Sciatic nerve (tissue), 2 donors: Measurements from ENCODE around the gene CPT2. TPM values are rescaled to one million over a fixed set of nuclear protein-coding genes. Genes with fewer than 3 reads are reported as not detected.

Experiments
- ATAC-seq: fragments of 200-7000 bp; cut with Tn5 transposase; one replicate; pipeline ENCODE4 v1.9.1; 2020; ENCODE audit warnings: mild to moderate bottlenecking, moderate library complexity
- DNase-seq: peaks from one replicate; pipeline ENCODE4 v3.0.0-alpha.2; 2020; ENCODE audit warnings: low spot score
- intact Hi-C: fragments of 100-400 bp; cut with DNase I; formaldehyde crosslinking; loops from one replicate; pipeline ENCODE4 v1.14.2; 2022
- total RNA-seq: library from RNA; stranded (reverse); fragmentation: NEBNext Ultra II Directional; extraction: Animal tissue kit (Norgen Biotek cat#: 25700); gene quantifications from one replicate; pipeline ENCODE4 v1.2.1, GENCODE V29; 2021
- donor health status: DM: no; HTN: no; CAD: no.
- donor health status: DM: no; HTN: no; CAD: no.

The CPT2 gene
- total RNA-seq, 1 donor from 2014 or later: 10.1 TPM

- ATAC-seq (no peak), DNase-seq (no peak)
- intact Hi-C loops: no loop called here
Observed at GRCh38 chr1:53254011-53254640, 57.5 kb downstream of the CPT2 start.

GRCh38 chr1:53255031-53255430, 58.4 kb downstream of the CPT2 start:
- DNase-seq: no peak
- ATAC-seq: no peak
- intact Hi-C loops: no loop called here

- DNase-seq (no peak), ATAC-seq (no peak)
- intact Hi-C loops: no loop called here
Observed at GRCh38 chr1:53256511-53257453, 60.2 kb downstream of the CPT2 start.

GRCh38 chr1:53257454-53258081, 60.9 kb downstream of the CPT2 start:
- intact Hi-C loops: no loop called here
- DNase-seq: no peak
- ATAC-seq: no peak

GRCh38 chr1:53258216-53258615, 61.6 kb downstream of the CPT2 start:
- ATAC-seq (no peak), DNase-seq (no peak)
- intact Hi-C loops: no loop called here

GRCh38 chr1:53259932-53260331, 63.3 kb downstream of the CPT2 start:
- intact Hi-C loops: no loop called here
- no peak for ATAC-seq
- DNase-seq: no peak

- DNase-seq (no peak), ATAC-seq (no peak)
- intact Hi-C loops: no loop called here
Observed at GRCh38 chr1:53260631-53261247, 64.1 kb downstream of the CPT2 start.

GRCh38 chr1:53262000-53262399, 65.4 kb downstream of the CPT2 start:
- no peak for DNase-seq
- ATAC-seq: no peak
- intact Hi-C loops: no loop called here

Other genes starting within 250 kb of the CPT2 start
- gene PODN, start 134.6 kb upstream of the CPT2 start, total RNA-seq: 222 TPM
- gene SLC1A7, start 54.2 kb upstream of the CPT2 start, total RNA-seq: 0.89 TPM
- gene CZIB, start 23.8 kb downstream of the CPT2 start, total RNA-seq: 71.6 TPM
- gene MAGOH, start 41.7 kb downstream of the CPT2 start, total RNA-seq: 31.7 TPM
- gene LRP8, start 131.2 kb downstream of the CPT2 start, total RNA-seq: 2.4 TPM